Suppressor macrophage treated with lipopolysaccharide for 4 hours (primary cell): Measurements from ENCODE around the gene REXO5.
"Not testable (repeated sequence)": the region's sequence is repeated elsewhere in the genome, so short reads cannot be mapped to it uniquely, and the experiment has no call there.

Source experiments
- DNase-seq: peaks from one replicate; pipeline ENCODE4 v3.0.0-alpha.2; 2020

The REXO5 gene

DNA sequence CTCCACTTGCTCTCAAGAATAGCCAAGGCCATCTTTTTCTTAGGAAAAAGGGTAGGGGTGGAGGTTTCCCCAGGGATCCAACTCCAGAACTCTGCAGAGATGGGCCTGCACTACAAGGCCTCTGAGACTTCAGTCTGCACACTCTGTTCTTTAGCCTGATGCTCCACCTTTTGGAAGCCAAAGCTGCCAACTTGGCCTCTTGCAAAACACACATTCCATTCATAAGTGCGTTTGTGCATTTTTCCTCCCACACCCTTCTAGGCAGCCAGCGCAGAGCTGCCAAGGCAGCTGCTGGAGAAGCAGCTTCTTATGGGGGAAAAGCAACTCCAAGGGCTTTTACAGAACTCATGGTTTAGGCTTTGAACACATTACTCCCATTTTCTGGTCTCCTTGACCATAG, 45.3 kb downstream of the REXO5 start:
- DNase-seq = no peak

DNA sequence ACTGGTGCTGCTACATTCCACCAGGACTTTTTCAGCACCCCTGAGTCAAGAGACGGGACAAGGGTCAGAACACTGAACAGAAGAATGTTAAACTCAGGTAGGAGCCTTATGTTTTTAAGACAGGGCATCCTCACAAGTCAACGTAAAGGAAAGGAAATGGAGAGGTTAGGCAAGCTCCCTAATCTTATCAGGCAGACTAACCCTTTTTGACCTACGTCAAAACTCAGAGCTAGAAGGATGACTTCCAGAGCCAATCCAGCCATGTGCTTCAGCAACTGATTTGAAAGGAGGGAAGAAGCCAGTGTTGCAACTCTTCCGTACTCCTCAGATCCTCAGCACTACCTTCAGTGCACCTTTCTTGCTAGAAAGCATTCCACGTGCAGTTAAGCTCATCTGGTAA, 46.8 kb downstream of the REXO5 start:
- no peak for DNase-seq

DNA sequence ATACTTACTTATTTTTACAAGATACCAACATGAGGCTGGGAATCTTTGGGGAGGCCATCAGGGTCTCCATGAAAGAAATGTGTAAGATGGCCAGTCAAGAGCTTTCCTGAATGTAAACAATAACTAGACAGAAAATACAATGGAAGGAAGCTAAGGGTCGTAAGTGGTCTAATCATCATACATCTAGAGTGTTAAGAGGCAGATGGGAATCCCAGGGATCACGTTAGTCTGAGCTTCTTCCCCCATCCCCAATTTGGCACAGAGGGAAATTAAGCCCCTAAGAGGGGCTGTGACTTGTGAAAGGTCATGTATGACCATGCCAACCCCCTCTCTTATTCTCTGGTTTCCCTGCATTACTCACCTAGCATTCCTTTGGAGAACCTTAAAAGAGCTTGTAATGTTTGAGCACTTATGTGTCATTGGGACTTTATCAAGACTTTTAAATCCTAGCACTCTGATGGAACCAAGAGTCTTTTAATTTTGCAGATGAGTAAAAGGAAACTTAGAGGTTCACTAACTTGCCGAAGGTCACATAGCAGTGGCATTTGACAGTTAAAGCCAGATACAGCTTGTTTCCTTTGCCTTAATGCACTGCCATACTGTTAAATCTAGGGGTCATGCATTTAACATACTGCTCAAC, 47.8 kb downstream of the REXO5 start:
- no peak for DNase-seq

DNA sequence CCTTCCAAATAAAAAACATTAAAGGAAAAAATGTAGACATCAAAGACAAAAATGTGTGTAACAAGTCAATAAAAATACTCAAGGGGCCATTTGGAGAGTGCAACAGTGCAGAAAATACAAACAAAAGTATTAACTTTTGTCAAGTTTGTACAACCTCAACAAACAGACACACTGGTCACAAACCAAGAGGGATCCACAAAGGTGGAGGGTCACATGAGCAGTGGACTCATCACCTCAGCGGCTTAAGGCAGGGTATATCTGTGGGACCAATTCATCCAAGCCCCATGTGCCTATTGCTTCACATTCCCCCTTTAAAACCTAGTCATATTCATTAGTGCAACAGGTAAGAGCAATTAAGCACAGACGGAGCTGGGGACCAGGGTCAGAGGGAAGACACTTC, 48.6 kb downstream of the REXO5 start:
- no peak for DNase-seq

DNA sequence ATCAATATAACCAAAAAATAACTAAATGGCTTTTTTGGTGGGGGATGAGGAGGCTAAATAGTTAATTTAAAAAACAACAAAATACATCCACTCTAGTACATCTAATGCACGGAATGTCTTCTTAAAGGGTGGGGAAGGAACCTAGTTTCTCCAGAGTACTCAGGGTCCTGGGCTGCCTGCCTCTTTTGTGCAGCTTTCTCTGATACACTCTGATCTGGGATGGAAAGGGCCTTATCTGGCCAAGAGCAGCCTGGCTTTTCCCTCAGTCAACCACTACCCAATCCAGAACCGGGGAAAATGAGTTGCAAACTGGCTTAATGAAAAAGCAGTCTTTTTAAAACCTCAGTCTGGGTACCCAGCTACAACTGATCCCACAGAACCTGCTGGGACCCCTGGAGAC, 51.0 kb downstream of the REXO5 start:
- no peak for DNase-seq

DNA sequence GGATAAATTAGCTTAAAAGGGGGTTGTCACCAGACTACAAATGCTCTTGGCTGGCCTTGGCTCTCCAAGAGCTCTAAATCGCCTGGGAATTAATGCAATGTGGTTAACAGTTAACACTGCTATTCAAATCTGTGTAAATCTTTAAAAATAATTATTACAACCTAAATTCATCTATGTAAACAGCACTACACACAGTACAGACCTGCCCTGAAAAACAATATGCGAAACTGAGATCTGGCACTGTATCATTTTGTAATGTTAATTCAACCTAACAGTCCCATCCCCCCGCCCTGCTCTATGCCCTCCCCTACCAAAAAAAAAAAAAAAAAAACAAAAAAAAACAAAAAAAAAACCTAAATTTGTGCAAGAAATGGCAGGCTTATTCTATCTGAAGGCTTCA, 52.9 kb downstream of the REXO5 start:
- no peak for DNase-seq

DNA sequence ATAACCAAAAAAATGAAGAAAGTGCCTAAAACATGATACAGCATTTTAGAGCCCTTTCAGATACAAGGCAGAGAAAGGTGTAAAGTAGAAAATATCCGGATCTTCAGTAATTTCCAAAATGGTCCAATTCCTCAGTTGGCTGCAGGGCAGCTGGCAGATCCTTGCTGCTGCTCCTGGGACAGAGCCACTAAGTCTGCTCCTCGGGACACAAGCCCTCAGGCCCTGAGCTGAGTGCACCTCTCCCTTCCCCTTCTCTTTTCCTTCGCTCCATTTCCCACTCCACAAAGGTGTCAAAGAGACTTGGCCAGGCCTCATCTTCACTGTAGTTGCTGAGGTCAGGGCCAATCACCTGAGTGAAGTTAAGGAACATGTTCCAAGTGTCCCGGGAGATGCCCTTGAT, 53.4 kb downstream of the REXO5 start:
- DNase-seq = no peak

DNA sequence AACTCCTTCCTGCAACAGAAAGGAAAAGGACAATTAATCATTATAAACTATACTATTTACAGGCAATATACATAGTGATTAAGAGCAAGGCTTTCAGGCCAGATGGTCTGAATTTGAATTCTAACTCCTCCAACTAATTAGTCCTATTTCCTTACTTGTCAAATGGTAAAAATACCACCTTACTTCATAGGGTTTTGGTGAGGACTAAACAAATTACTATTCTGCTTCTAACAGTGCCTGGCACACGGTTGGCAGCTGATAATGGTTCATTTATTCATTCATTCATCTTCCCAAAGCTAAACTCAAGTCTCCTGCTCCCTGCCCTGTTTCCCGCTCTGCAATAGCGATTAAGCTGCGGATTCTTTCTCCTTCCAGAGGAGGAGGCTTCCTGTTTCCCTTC, 54.0 kb downstream of the REXO5 start:
- no peak for DNase-seq

DNA sequence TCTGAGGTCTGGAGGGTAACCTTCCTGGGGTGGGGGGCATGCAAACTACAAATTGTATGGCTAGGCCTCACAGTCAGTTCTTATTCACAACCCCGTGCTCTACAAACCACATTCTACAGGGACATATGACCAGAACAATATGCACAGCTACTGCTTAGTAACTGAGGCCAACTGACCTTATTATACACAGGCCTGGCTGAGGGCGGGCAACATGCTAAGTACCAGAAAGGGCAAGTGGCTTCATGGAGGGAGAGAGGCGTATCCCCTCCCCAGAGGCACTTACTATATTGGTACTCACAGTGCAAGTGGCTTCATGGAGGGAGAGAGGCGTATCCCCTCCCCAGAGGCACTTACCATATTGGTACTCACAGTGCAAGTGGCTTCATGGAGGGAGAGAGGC, 54.7 kb downstream of the REXO5 start:
- DNase-seq = not testable (repeated sequence)

DNA sequence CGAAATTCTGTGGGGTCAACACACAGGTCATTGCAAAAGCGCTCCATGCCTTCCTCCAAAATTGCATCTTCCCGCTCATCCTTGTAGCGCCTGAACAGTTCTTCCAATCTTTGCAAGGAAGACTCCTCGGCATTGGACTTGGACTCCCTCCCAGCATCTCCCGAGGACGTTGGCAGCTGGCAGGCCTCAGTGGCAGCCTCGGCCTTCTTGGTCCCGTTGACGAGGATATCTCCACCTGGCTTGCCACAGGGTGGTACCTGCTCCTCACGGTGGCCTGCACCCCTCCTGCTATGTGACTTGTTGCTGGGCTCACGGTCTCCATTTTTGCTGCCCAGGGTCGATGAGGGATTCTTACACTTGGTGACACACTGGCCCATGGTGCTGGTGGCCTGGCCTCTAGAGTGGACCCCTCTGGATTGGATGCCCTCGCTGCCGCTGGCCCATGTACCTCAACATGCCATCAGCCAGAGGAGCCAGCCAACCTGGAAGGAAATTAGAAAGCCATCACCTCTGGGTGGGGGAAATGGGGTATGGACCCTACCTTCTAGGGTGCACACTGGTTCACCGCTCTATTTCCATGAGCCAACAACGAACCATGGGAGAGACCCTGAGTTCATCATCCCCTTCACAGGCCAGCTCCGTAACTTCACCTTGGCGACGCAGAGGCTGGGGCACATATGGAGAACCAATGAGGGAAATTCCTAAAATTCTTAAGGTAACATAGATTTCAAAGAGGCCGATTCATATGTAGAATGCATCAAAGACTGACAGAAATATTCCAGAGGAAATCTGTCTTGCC, 56.0 kb downstream of the REXO5 start:
- DNase-seq = no peak

DNA sequence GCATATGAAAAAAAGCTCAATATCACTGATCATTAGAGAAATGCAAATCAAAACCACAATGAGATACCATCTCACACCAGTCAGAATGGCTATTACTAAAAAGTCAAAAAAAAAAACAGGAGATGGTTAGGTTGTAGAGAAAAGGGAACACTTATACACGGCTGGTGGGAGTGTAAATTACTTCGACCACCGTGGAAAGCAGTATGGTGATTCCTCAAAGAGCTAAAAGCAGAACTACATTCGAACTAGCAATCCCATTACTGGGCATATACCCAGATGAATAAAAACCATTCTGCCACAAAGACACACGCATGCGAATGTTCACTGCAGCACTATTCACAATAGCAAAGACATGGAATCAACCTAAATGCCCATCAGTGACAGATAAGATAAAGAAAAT, 58.0 kb downstream of the REXO5 start:
- DNase-seq = not testable (repeated sequence)

DNA sequence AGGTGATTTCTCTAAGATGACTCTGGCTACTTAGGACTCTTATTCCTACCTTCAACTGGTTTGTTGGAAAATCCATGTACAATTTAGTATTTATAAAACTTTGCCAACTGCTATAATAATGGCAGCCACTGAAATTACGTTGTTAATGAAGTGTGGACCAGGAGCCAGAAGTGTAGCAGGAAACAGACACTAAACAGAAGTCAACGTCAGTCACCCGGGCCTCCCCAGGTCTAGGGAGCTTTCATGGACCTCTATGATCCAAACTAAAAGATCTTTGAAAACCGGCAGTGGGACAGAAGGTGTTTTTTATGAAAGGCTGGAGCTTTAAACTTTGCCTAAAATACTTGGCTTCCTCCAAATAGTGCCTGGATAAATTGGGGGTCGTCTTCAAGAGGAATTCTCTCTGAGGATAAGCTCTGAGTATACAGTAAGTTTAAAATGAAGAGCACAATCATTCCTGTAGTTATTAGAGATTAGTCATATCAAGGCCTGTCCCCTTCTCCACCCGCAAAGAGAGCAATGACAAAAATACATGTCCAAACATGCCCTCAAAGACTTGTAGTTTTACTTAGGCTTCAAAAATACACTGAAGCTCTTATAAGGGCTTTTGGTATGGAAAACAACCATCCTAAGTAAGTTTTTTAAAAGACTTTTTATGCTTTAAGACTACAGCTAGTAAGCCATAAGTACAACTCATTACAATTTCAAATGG, 59.2 kb downstream of the REXO5 start:
- DNase-seq = no peak

DNA sequence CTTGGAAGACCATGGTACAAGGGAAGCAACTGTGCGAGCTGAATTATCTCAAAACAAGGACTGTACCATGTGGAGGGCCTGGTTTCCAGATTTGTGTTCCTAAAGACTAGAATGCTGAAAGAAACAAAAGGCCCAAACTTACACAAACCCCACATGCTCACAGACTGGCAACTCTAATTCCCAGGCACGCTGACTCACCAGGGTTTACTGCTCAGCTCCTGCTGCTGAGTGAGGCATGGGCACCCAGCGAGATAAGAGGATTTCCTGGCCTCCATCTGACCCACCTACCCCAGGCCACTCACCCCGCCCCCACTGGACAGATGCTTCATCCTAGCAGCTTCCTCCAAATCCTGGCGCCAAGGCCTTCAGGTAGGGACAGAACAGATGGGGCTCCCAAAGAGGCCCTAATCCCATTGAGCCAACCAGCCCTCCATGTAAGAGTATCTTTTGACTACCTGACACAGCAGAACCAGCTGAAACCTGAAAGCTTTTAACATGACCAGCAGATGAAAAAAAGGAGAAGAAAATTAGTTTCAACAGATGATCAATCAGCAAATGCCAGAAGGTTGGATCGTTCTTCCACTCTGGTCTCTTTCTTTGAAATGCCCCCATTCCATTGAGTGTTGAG, 59.9 kb downstream of the REXO5 start:
- peak; percentile 46 for DNase-seq

DNA sequence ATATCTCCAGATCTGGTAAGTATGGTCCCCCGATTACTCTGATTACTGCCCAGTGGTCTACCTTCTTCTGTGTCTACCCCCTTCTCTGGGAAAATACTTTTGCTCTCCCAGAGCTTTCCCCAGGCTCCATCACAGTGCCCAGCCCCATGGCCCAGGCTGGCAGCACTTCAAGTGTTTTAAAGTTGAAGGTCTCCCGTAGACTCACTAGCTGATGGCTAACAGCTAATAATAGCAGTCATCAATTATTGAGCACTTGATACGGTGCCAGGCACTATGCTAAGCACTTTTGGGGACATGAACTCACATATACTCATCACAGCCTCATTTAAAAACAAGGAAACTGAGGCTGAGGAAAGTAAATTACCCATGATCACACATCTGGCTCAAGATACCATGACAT, 60.5 kb downstream of the REXO5 start:
- DNase-seq = no peak

DNA sequence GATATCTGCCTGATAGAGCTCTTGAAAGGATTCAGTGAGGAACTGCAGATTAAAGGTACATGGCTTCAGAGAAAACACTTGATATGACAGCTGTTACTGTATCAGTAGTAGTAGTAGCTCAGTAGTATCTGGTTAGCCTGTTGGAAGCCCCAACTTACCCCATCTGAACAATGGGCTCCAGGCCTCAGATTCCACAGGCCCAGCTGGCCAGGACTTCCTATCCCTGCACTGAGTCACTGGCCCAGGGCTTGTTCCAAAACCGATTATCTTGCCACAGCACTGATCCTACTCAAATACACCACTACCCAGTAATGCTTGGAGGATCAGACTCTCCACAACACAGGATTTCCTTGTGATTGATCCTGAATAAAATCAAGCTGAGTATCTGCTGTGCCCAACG, 61.3 kb downstream of the REXO5 start:
- no peak for DNase-seq

DNA sequence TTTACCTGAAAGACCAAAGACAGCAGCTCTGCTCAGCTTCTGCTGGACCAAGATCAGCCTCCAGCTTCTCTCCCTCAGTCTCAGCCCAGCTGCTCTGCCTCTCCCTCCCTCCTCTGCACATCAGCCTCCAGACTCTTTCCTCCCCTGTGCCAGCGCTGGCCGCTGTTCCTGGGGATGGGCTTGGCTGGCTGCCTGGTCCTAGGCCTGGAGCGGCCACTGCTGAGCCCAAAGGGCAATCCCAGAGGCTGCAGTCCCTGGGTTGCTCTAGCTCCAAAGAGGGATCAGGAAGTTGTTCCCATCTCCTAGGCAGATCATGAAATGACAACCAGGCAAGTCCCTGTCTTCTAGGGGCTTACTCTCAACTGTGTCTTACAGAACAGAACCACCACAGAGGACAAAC, 62.6 kb downstream of the REXO5 start:
- no peak for DNase-seq

DNA sequence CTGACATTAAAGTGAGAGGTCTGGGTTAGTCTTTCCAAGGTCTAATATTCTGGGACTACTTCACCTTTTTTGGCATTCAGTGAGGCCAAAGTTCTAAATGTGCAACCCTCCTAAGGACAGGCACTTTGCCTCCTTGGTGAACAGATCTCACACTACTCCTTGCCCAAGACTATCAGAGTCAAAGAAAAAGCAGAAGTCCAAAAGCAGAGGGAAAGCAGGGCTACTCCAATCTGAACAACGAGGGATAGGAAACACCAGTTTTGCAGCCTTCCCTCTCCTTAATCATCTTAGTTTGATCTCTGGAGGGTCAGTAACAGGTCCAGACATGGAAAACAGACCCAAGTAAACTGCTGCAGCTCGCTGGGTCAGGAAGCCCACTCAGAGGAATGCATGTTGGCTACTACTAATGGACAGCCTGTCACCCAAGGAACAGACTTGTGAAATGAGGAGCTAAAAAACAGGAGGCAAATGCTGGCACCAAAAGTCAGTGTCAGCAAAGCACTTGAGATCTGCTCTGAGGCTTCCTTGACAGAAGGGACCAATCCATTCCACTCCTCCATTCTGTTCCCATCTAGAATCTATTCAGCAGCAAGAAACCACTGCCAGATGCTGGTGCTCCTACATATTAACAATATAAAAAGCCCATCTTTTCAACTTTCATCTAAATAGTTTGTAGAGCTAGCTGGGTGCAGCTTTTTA, 63.9 kb downstream of the REXO5 start:
- peak; percentile 43 for DNase-seq

DNA sequence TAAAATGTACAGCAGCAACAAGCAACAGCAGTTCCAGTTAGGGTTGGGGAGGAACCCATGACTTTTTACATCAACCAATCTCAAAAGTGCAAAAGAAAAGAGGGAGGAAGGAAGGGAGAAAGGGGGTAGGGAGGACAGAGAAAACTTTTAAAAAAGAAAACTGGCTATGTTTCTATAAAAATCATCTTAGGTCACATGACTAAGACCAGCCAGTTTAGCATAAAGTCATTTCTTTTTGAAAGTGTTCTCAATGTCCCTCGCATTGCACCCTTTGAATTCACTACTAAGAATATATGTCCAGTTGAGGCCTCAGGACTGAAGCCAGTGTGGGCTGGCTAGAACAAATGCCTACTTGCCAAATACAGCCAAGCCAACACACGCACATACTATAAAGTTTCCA, 64.9 kb downstream of the REXO5 start:
- DNase-seq = no peak

DNA sequence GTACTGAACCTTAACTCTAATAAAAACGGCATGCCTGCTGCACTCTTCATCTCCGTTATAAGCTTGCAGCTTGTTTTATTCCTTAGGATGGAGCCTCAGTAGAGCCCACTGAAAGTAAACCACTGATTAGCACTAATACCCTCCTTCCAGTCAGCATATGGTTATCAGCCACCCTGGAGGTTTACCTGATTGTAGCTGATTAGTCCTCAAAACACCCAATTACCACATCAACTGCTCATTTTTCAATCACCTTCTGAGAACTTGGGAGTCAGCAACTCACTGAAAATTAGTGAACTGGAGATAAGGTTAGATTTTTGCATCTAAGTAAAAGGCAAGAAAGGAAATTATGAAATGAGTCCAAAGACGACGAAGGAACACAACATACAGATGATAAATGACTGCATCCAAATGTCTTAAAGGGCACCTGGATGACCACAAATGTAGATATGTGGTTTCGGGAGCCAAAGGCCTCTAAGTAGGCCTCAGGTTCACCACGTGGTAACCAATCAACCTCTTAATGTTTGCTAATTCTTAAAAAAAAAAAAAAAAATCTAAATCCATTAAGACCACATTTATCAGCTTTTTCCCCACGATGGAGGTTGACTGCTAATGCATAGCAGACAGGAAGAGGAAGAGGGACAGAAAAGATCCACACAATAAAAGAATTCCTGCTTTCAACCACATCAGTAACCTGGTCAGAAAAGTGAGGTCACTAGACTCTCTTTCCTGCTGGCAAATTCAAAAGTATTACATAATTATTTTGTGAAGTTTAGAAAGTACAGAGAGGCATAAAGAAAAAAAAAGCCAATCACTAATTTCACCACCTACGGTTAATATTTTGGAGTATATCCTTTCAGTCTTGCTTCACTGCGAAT, 65.9 kb downstream of the REXO5 start:
- no peak for DNase-seq

DNA sequence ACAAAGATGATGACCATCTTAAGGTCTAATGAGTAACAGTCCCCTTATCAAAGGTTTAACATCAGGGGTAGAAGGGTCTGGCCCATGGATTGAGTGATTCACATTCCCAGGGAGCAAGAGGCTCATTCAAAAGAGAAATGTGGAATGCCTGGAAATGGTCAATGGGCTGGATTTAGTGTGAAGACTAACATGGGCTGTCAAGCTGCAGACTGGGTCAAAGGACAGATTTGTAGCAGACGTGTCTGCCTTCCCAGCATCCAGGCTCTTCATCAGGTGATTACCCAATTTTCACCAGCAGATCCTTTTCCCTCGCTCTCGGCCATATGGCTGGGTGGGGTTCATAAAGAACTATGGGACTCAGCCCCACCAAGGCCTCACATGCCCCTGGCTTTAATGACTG, 67.0 kb downstream of the REXO5 start:
- DNase-seq = no peak

DNA sequence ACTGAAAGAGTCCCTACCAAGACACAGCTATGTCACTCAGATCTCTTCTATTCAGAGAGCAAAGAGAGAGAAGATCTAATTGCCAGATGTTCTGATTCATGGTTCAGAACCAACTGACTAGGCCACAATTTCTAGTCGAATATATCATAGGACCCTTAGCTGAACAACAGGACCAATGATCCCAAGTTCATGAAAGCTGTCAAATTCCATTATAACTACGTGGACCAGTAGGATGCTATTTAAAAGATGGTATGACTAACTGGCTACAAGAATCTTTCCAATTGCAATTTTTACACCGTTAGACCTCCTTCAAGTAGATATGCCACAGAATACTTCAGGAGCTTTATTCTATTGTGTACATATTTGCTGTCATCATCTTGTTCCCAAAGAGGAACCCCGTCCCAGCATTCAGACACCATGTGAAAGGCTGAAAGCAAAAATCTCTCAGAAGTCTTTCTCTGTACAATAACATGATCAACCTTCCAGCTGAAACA, 67.8 kb downstream of the REXO5 start:
- no peak for DNase-seq

DNA sequence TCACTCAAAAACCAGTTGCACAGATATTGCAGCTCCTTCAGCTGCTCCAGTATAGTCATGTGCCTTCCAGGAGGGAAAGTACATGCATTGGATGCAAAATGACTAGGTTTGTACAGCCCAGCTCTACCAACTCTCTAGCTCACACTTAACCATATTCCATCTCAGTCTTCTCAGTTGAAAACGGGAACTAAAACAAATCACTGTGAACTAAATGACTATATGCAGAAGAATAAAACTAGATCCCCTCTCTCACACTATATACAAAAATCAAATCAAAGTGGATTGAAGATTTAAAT, 69.0 kb downstream of the REXO5 start:
- DNase-seq = peak; percentile 34
